Naive thymus-derived CD4-positive, alpha-beta T cell (primary cell): ENCODE data around the gene C8G. TPM values are rescaled to one million over a fixed set of nuclear protein-coding genes. Genes with fewer than 3 reads are reported as not detected.

Experiments used
- ATAC-seq: fragments of 150-1000 bp; cut with Tn5 transposase; 2 replicates; pipeline ENCODE4 v1.10.0; 2021; ENCODE audit warnings: mild to moderate bottlenecking, moderate library complexity
- CTCF ChIA-PET: fragments of 350-600 bp; sonication (Branson Sonifier 250); formaldehyde crosslinking; loops from one replicate; lab custom pipeline; 2021; ENCODE audit warnings: antibody characterized with exemption; lab: Charles Lee
- POLR2A ChIA-PET: fragments of 350-600 bp; sonication (Branson Sonifier 250); formaldehyde crosslinking; loops from one replicate; lab custom pipeline; 2021; ENCODE audit warnings: antibody characterized with exemption, inconsistent platforms; lab: Charles Lee
- DNase-seq, 9 donors: peaks; one replicate each; pipeline versions ENCODE4 v3.0.0 to v3.0.0-alpha.2; 2020 to 2022; ENCODE audit warnings: mixed read lengths in 1 of 9
- H3K27ac ChIP-seq: one replicate; pipeline ENCODE4 v1.7.0; 2013; ENCODE audit warnings: mild to moderate bottlenecking, low read depth, low read length, moderate library complexity
- H3K27me3 ChIP-seq, 2 donors: one replicate each; pipeline ENCODE4 v1.7.0; 2013; ENCODE audit warnings: low read length in 2 of 2, mild to moderate bottlenecking in 2 of 2, moderate library complexity in 2 of 2; ENCODE audit not compliant: control insufficient read depth in 2 of 2, insufficient read depth in 2 of 2
- H3K36me3 ChIP-seq, 3 experiments: 1 replicate in 2 of 3; 2 replicates in 1 of 3; pipeline ENCODE4 v1.7.0; 2013; ENCODE audit warnings: low read length in 3 of 3, mild to moderate bottlenecking in 3 of 3, moderate library complexity in 1 of 3; ENCODE audit not compliant: insufficient read depth in 3 of 3, control insufficient read depth in 2 of 3
- H3K4me1 ChIP-seq, 2 donors: one replicate each; pipeline ENCODE4 v1.7.0; 2013; ENCODE audit warnings: low read length in 2 of 2, mild to moderate bottlenecking in 2 of 2, moderate library complexity in 1 of 2; ENCODE audit not compliant: control insufficient read depth in 2 of 2, insufficient read depth in 2 of 2
- H3K4me3 ChIP-seq: 2 replicates; pipeline ENCODE4 v1.7.0; 2013; ENCODE audit warnings: mild to moderate bottlenecking, low read length
- H3K9me3 ChIP-seq, 3 experiments: 1 replicate in 2 of 3; 2 replicates in 1 of 3; pipeline ENCODE4 v1.7.0; 2013; ENCODE audit warnings: low read length in 3 of 3; ENCODE audit not compliant: control insufficient read depth in 2 of 3
- H3K27ac Mint-ChIP-seq, 9 donors: one replicate each; pipeline ENCODE4 v1.8.0; 2020 to 2022; ENCODE audit warnings: mixed read lengths in 9 of 9, mild to moderate bottlenecking in 8 of 9, moderate library complexity in 5 of 9, inconsistent platforms in 2 of 9
- H3K27me3 Mint-ChIP-seq, 5 donors: one replicate each; pipeline ENCODE4 v1.8.0; 2021 to 2022; ENCODE audit warnings: mixed read lengths in 5 of 5, mild to moderate bottlenecking in 1 of 5
- H3K36me3 Mint-ChIP-seq, 5 donors: one replicate each; pipeline ENCODE4 v1.8.0; 2020 to 2022; ENCODE audit warnings: mixed read lengths in 5 of 5, mild to moderate bottlenecking in 3 of 5, inconsistent platforms in 1 of 5
- H3K4me1 Mint-ChIP-seq, 7 donors: one replicate each; pipeline ENCODE4 v1.8.0; 2020 to 2022; ENCODE audit warnings: mixed read lengths in 7 of 7, mild to moderate bottlenecking in 3 of 7, inconsistent platforms in 1 of 7
- H3K4me3 Mint-ChIP-seq, 10 donors: one replicate each; pipeline ENCODE4 v1.8.0; 2020 to 2022; ENCODE audit warnings: mild to moderate bottlenecking in 10 of 10, mixed read lengths in 10 of 10, moderate library complexity in 6 of 10, inconsistent platforms in 2 of 10
- H3K9me3 Mint-ChIP-seq, 11 donors: one replicate each; pipeline ENCODE4 v1.8.0; 2020 to 2022; ENCODE audit warnings: mixed read lengths in 11 of 11, mild to moderate bottlenecking in 4 of 11, inconsistent platforms in 1 of 11, moderate library complexity in 1 of 11
- intact Hi-C, 2 donors: fragments of 100-400 bp; cut with micrococcal nuclease; formaldehyde crosslinking; loops; one replicate each; pipeline ENCODE4 v1.15.1; 2023
- polyA plus RNA-seq, 2 donors: library from polyadenylated mRNA; unstranded; fragments of 300-500 nt; fragmentation: Illumina TruSeq; gene quantifications; one replicate each; pipeline ENCODE4 v1.2.3, GENCODE V29; 2021
- total RNA-seq, 6 experiments: library from RNA in 5 of 6; stranded (reverse) in 5 of 6; gene quantifications; 1 replicate in 5 of 6; 2 replicates in 1 of 6; pipeline ENCODE4 v1.2.3 and lab custom pipeline; 2021 to 2026

The C8G gene
- total and polyA plus RNA-seq, 7 experiments from 2014 or later, result 0.77 to 3.6 (median 1.4) TPM; not detected in 2

DNA sequence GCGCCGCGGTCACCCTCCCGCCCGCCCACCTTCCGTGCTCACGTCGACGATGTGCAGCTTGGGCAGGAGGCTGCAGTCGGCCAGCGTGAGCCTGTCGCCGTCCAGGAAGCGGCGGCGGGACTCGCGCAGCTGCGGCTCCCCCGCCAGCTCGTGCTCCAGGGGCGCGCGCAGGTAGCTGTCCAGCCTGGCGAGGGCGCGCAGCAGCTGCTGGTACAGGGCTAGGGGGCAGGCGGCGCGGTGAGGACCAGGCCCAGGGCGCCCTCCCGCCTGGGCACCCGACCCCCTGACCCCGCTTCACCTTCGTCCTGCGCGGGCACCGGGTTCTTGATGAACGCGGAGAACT, 49.8 kb downstream of the C8G start:
- Histone ChIP-seq H3K4me3 (no peak overlapping the region), H3K27ac (no peak overlapping the region), H3K9me3 (no peaks in the 10 kb centered on the region), H3K4me1 (peaks cover 17 to 48% of the 10 kb centered on the region in 2 donors), H3K36me3 (peaks cover 0 to 9% (median 0%) of the 10 kb centered on the region in 3 experiments), H3K27me3 (no peaks in the 10 kb centered on the region)
- no peaks in the 10 kb centered on the region for H3K9me3 Mint-ChIP-seq
- no peak overlapping the region for H3K27ac Mint-ChIP-seq
- CTCF ChIA-PET, result no interaction called here
- POLR2A ChIA-PET, result no interaction called here
- H3K4me1 Mint-ChIP-seq, result peaks cover 10 to 40% (median 25%) of the 10 kb centered on the region in 7 donors
- intact Hi-C loops, result loop anchor here in 1 of 2 donors (5.0 kb wide), 2 partner anchors 43 to 427 kb away; partner anchors contain the start of genes EXD3, LCN12 and NOXA1
- no peak for DNase-seq
- no peak for ATAC-seq
- H3K36me3 Mint-ChIP-seq, result peaks cover 0 to 7% (median 0%) of the 10 kb centered on the region in 5 donors
- H3K27me3 Mint-ChIP-seq, result peaks cover 0 to 13% (median 5%) of the 10 kb centered on the region in 5 donors
- no peak overlapping the region for H3K4me3 Mint-ChIP-seq

DNA sequence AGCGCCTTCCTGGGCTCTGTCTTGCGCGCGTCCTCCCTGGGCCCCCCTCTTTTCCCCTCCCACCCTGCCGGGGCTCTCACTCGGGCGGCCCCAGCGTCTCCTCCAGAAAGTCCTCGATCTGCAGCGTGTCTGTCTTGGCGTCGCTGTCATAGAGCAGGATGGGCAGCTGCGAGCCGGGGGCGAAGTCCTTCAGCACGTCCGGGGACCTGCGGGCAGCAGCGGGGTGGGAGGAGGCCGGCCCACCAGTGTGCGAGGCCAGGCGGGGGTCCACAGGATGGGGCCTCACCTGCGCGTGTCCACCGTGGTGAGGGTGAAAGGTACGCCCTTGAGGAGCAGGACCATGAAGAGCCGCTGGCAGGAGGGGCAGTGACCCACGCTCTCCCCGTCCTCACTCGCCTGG, 50.3 kb downstream of the C8G start:
- intact Hi-C loops, result no loop called here

DNA sequence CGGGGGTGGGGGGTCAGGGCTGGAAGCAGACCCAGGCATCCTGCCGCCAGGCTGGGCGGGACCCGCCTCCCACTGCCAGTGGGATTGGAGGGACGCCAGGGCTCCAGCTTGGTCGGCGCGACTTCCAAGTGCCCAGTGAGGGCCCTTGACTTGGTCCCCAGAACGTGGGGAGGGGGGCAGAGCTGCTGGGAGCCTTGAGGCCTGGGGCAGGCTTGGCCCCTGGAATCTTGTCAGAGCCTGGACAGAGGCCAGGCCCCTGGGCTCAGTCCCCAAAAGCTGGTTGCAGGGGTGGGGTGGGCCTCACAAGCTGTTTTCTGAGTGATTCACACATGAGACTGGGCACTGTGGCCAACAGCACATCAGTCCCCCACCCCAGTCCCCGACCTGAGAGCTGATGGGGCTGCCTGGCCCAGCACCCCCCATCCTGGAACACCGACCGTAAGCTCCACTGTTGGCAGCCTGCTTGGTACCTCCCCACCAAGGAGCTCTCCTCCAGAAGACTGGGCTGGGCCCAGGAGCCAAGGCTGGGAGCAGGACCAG, 50.8 kb downstream of the C8G start:
- no peak for ATAC-seq
- Mint-ChIP-seq H3K36me3 (peaks cover 0 to 7% (median 0%) of the 10 kb centered on the region in 5 donors), H3K27ac (peak overlapping the region in 2 of 9 donors; percentile 17 to 49), H3K27me3 (peaks cover 0 to 9% (median 5%) of the 10 kb centered on the region in 5 donors), H3K4me1 (peaks cover 9 to 49% (median 26%) of the 10 kb centered on the region in 7 donors), H3K4me3 (peak overlapping the region in 9 of 10 donors; percentile 9 to 75 (median 32)), H3K9me3 (no peaks in the 10 kb centered on the region)
- Histone ChIP-seq H3K9me3 (no peaks in the 10 kb centered on the region), H3K4me1 (peaks cover 17 to 57% of the 10 kb centered on the region in 2 donors), H3K27me3 (no peaks in the 10 kb centered on the region), H3K27ac (no peak overlapping the region), H3K4me3 (peak overlapping the region; percentile 35), H3K36me3 (peaks cover 0 to 9% (median 0%) of the 10 kb centered on the region in 3 experiments)
- intact Hi-C loops, result no loop called here
- POLR2A ChIA-PET, result interaction anchor here (0.6 kb wide), 2 partner anchors 57 to 113 kb away, joined by 3 read pairs; no protein-coding TSS in a partner anchor
- CTCF ChIA-PET, result interaction anchor here (0.9 to 1.3 kb wide), 2 partner anchors 33 to 207 kb away, joined by 3 read pairs; no protein-coding TSS in a partner anchor
- no peak for DNase-seq

More for the DNA sequence above, 50.3 kb downstream of the C8G start:
- CTCF ChIA-PET, result interaction anchor here (1.3 kb wide), 1 partner anchor 34 kb away, joined by 3 read pairs; no protein-coding TSS in a partner anchor
- H3K9me3 ChIP-seq, result no peaks in the 10 kb centered on the region
- H3K4me3 ChIP-seq, result no peak overlapping the region
- H3K36me3 Mint-ChIP-seq, result peaks cover 0 to 7% (median 0%) of the 10 kb centered on the region in 5 donors
- DNase-seq, result no peak
- no peak for ATAC-seq
- POLR2A ChIA-PET, result interaction anchor here (0.6 kb wide), 2 partner anchors 57 to 113 kb away, joined by 3 read pairs; no protein-coding TSS in a partner anchor
- no peak overlapping the region for H3K27ac ChIP-seq
- no peaks in the 10 kb centered on the region for H3K9me3 Mint-ChIP-seq
- H3K4me3 Mint-ChIP-seq, result no peak overlapping the region
- no peak overlapping the region for H3K27ac Mint-ChIP-seq
- no peaks in the 10 kb centered on the region for H3K27me3 ChIP-seq
- peaks cover 10 to 44% (median 29%) of the 10 kb centered on the region in 7 donors for H3K4me1 Mint-ChIP-seq
- H3K36me3 ChIP-seq, result peaks cover 0 to 9% (median 0%) of the 10 kb centered on the region in 3 experiments
- H3K27me3 Mint-ChIP-seq, result peaks cover 0 to 9% (median 5%) of the 10 kb centered on the region in 5 donors
- peaks cover 17 to 53% of the 10 kb centered on the region in 2 donors for H3K4me1 ChIP-seq

Other genes starting within 250 kb of the C8G start
Only the 30 nearest of the 32 such genes appear.
- 1 to 10 TPM in 1 of 5 experiments, under 1 TPM in 2, not detected in 2; 0.46 to 1.6 (median 0.56) TPM for gene DIPK1B, start 232.7 kb upstream of the C8G start, total RNA-seq
- under 1 TPM; 0.11 to 0.31 TPM for gene DIPK1B, start 232.7 kb upstream of the C8G start, polyA plus RNA-seq
- gene LCN10, start 202.3 kb upstream of the C8G start, total RNA-seq, result 1 to 10 TPM in 3 of 5 experiments, under 1 TPM in 1, not detected in 1; 0.34 to 3.2 (median 1.2) TPM
- gene LCN10, start 202.3 kb upstream of the C8G start, polyA plus RNA-seq, result 1 to 10 TPM in 1 of 2 donors, under 1 TPM in 1; 0.45 to 1.1 TPM
- gene LCN6, start 196.7 kb upstream of the C8G start, total RNA-seq, result not detected
- gene LCN6, start 196.7 kb upstream of the C8G start, polyA plus RNA-seq, result not detected
- gene LCN8, start 187.0 kb upstream of the C8G start, total RNA-seq, result under 1 TPM in 1 of 5 experiments, not detected in 4; 0.83 TPM
- not detected for gene LCN8, start 187.0 kb upstream of the C8G start, polyA plus RNA-seq
- gene LCN15, start 180.7 kb upstream of the C8G start, total RNA-seq, result not detected
- gene LCN15, start 180.7 kb upstream of the C8G start, polyA plus RNA-seq, result not detected
- 10 to 100 TPM; 27.2 to 54.9 (median 36.2) TPM for gene TMEM141, start 153.9 kb upstream of the C8G start, total RNA-seq
- gene TMEM141, start 153.9 kb upstream of the C8G start, polyA plus RNA-seq, result 10 to 100 TPM; 28.2 to 30.6 TPM
- gene CCDC183, start 148.9 kb upstream of the C8G start, total RNA-seq, result 1 to 10 TPM in 4 of 5 experiments, under 1 TPM in 1; 0.36 to 6.6 (median 3.0) TPM
- gene CCDC183, start 148.9 kb upstream of the C8G start, polyA plus RNA-seq, result under 1 TPM; 0.35 to 0.62 TPM
- gene RABL6, start 137.3 kb upstream of the C8G start, total RNA-seq, result 100 to 1,000 TPM in 1 of 5 experiments, 10 to 100 TPM in 4; 59.6 to 100 (median 60.9) TPM
- gene RABL6, start 137.3 kb upstream of the C8G start, polyA plus RNA-seq, result 10 to 100 TPM in 1 of 2 donors, 1 to 10 TPM in 1; 9.4 to 17.4 TPM
- 1 to 10 TPM in 3 of 5 experiments, under 1 TPM in 2; 0.81 to 7.5 (median 1.8) TPM for gene AJM1, start 102.8 kb upstream of the C8G start, total RNA-seq
- under 1 TPM in 1 of 2 donors, not detected in 1; 0.04 TPM for gene AJM1, start 102.8 kb upstream of the C8G start, polyA plus RNA-seq
- 100 to 1,000 TPM in 1 of 5 experiments, 10 to 100 TPM in 4; 17.7 to 167 (median 27.7) TPM for gene PHPT1, start 95.8 kb upstream of the C8G start, total RNA-seq
- 10 to 100 TPM; 57.0 to 75.7 TPM for gene PHPT1, start 95.8 kb upstream of the C8G start, polyA plus RNA-seq
- 10 to 100 TPM in 1 of 5 experiments, 1 to 10 TPM in 4; 3.7 to 27.7 (median 6.1) TPM for gene MAMDC4, start 92.9 kb upstream of the C8G start, total RNA-seq
- under 1 TPM in 1 of 2 donors, not detected in 1; 0.22 TPM for gene MAMDC4, start 92.9 kb upstream of the C8G start, polyA plus RNA-seq
- gene EDF1, start 78.9 kb upstream of the C8G start, total RNA-seq, result 100 to 1,000 TPM; 224 to 369 (median 283) TPM
- 100 to 1,000 TPM; 337 to 404 TPM for gene EDF1, start 78.9 kb upstream of the C8G start, polyA plus RNA-seq
- 10 to 100 TPM; 14.6 to 72.8 (median 29.6) TPM for gene TRAF2, start 58.7 kb upstream of the C8G start, total RNA-seq
- 10 to 100 TPM; 11.9 to 29.1 TPM for gene TRAF2, start 58.7 kb upstream of the C8G start, polyA plus RNA-seq
- 100 to 1,000 TPM in 1 of 5 experiments, 10 to 100 TPM in 4; 54.3 to 105 (median 94.5) TPM for gene FBXW5, start 505 bp upstream of the C8G start, total RNA-seq
- gene FBXW5, start 505 bp upstream of the C8G start, polyA plus RNA-seq, result 100 to 1,000 TPM in 1 of 2 donors, 10 to 100 TPM in 1; 59.1 to 113 TPM
- 1 to 10 TPM in 4 of 5 experiments, under 1 TPM in 1; 0.89 to 4.9 (median 2.6) TPM for gene LCN12, start 7.0 kb downstream of the C8G start, total RNA-seq
- gene LCN12, start 7.0 kb downstream of the C8G start, polyA plus RNA-seq, result not detected
- 10 to 100 TPM in 1 of 5 experiments, 1 to 10 TPM in 3, under 1 TPM in 1; 0.97 to 68.7 (median 4.3) TPM for gene PTGDS, start 32.3 kb downstream of the C8G start, total RNA-seq
- not detected for gene PTGDS, start 32.3 kb downstream of the C8G start, polyA plus RNA-seq
- gene LCNL1, start 37.8 kb downstream of the C8G start, total RNA-seq, result 1 to 10 TPM in 1 of 5 experiments, under 1 TPM in 2, not detected in 2; 0.12 to 1.9 (median 0.13) TPM
- gene LCNL1, start 37.8 kb downstream of the C8G start, polyA plus RNA-seq, result not detected
- 10 to 100 TPM; 54.8 to 78.2 (median 68.0) TPM for gene PAXX, start 47.2 kb downstream of the C8G start, total RNA-seq
- gene PAXX, start 47.2 kb downstream of the C8G start, polyA plus RNA-seq, result 10 to 100 TPM; 49.3 to 59.1 TPM
- 10 to 100 TPM in 1 of 5 experiments, 1 to 10 TPM in 1, under 1 TPM in 2, not detected in 1; 0.46 to 13.0 (median 1.4) TPM for gene CLIC3, start 51.3 kb downstream of the C8G start, total RNA-seq
- under 1 TPM; 0.31 to 0.77 TPM for gene CLIC3, start 51.3 kb downstream of the C8G start, polyA plus RNA-seq
- 100 to 1,000 TPM in 1 of 5 experiments, 10 to 100 TPM in 4; 18.4 to 112 (median 26.7) TPM for gene ABCA2, start 83.0 kb downstream of the C8G start, total RNA-seq
- 1 to 10 TPM; 1.8 to 2.5 TPM for gene ABCA2, start 83.0 kb downstream of the C8G start, polyA plus RNA-seq
- gene FUT7, start 86.8 kb downstream of the C8G start, total RNA-seq, result 1 to 10 TPM in 1 of 5 experiments, under 1 TPM in 3, not detected in 1; 0.27 to 4.6 (median 0.50) TPM
- under 1 TPM; 0.06 to 0.25 TPM for gene FUT7, start 86.8 kb downstream of the C8G start, polyA plus RNA-seq
- gene NPDC1, start 100.9 kb downstream of the C8G start, total RNA-seq, result 10 to 100 TPM in 2 of 5 experiments, 1 to 10 TPM in 3; 2.3 to 37.5 (median 7.4) TPM
- gene NPDC1, start 100.9 kb downstream of the C8G start, polyA plus RNA-seq, result 1 to 10 TPM in 1 of 2 donors, under 1 TPM in 1; 0.36 to 1.2 TPM
- gene ENTPD2, start 108.8 kb downstream of the C8G start, total RNA-seq, result not detected
- not detected for gene ENTPD2, start 108.8 kb downstream of the C8G start, polyA plus RNA-seq
- gene SAPCD2, start 125.3 kb downstream of the C8G start, total RNA-seq, result 10 to 100 TPM in 1 of 5 experiments, 1 to 10 TPM in 1, under 1 TPM in 3; 0.16 to 22.1 (median 0.74) TPM
- gene SAPCD2, start 125.3 kb downstream of the C8G start, polyA plus RNA-seq, result under 1 TPM in 1 of 2 donors, not detected in 1; 0.18 TPM
- gene UAP1L1, start 132.3 kb downstream of the C8G start, total RNA-seq, result 10 to 100 TPM; 11.6 to 27.6 (median 15.2) TPM
- gene UAP1L1, start 132.3 kb downstream of the C8G start, polyA plus RNA-seq, result 1 to 10 TPM in 1 of 2 donors, under 1 TPM in 1; 0.71 to 1.4 TPM
- 10 to 100 TPM; 57.3 to 74.2 (median 70.2) TPM for gene MAN1B1, start 141.7 kb downstream of the C8G start, total RNA-seq
- 10 to 100 TPM; 36.0 to 51.2 TPM for gene MAN1B1, start 141.7 kb downstream of the C8G start, polyA plus RNA-seq
- gene DPP7, start 169.5 kb downstream of the C8G start, total RNA-seq, result 100 to 1,000 TPM; 235 to 328 (median 298) TPM
- gene DPP7, start 169.5 kb downstream of the C8G start, polyA plus RNA-seq, result 100 to 1,000 TPM in 1 of 2 donors, 10 to 100 TPM in 1; 86.9 to 120 TPM
- gene GRIN1, start 193.9 kb downstream of the C8G start, total RNA-seq, result not detected
- gene GRIN1, start 193.9 kb downstream of the C8G start, polyA plus RNA-seq, result not detected
- under 1 TPM in 1 of 5 experiments, not detected in 4; 0.42 TPM for gene LRRC26, start 224.8 kb downstream of the C8G start, total RNA-seq
- not detected for gene LRRC26, start 224.8 kb downstream of the C8G start, polyA plus RNA-seq
- not detected for gene TMEM210, start 226.8 kb downstream of the C8G start, total RNA-seq
- not detected for gene TMEM210, start 226.8 kb downstream of the C8G start, polyA plus RNA-seq